ENCODE measurements around the gene ZNRF4.
"Not testable (repeated sequence)": the region's sequence is repeated elsewhere in the genome, so short reads cannot be mapped to it uniquely, and the experiment has no call there.

The ZNRF4 gene

GRCh38 chr19:5434351-5434917 is 20.8 kb upstream of the ZNRF4 start:
- no peak for DNase-seq (ENCODE audit: low read depth)
- no peak overlapping the region for H3K4me3 ChIP-seq (ENCODE audit: low read depth, low read length)
- no peak for TF ChIP-seq CTCF (IDR thresholded peaks at IDR 0.05; ENCODE audit: insufficient read depth, low read depth, low read length, missing control alignments)

GRCh38 chr19:5434970-5435641 is 20.1 kb upstream of the ZNRF4 start:
- no peak for TF ChIP-seq CTCF (IDR thresholded peaks at IDR 0.05; ENCODE audit: insufficient read depth, low read depth, low read length, missing control alignments)
- no peak overlapping the region for H3K4me3 ChIP-seq (ENCODE audit: low read depth, low read length)
- no peak for DNase-seq (ENCODE audit: low read depth)

DNA sequence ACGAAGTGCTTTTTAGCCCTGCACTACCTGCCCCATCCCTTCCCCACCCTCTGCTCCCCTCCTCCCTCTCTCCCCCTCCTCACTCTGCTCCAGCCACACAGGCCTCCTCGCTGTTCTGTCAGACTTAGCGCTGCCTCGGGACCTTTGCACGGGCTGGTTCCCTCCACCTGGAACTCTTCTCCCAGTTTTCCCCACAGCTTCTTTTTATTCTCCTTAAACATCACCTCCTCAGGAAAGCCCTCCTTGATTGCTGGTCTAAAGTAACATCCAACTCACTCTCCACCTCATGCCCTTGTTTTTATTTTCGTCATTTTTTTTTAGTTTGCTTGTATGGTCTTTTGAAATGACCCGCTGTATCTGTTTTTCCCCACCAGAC is 19.6 kb upstream of the ZNRF4 start:
- TF ChIP-seq CTCF (IDR thresholded peaks at IDR 0.05; ENCODE audit: insufficient read depth, low read depth, low read length, missing control alignments) = no peak
- DNase-seq (ENCODE audit: low read depth) = no peak
- no peak overlapping the region for H3K4me3 ChIP-seq (ENCODE audit: low read depth, low read length)

- no peak for TF ChIP-seq CTCF (IDR thresholded peaks at IDR 0.05; ENCODE audit: insufficient read depth, low read depth, low read length, missing control alignments)
- no peak overlapping the region for H3K4me3 ChIP-seq (ENCODE audit: low read depth, low read length)
Measured at GRCh38 chr19:5436106-5436947, 18.9 kb upstream of the ZNRF4 start.

DNA sequence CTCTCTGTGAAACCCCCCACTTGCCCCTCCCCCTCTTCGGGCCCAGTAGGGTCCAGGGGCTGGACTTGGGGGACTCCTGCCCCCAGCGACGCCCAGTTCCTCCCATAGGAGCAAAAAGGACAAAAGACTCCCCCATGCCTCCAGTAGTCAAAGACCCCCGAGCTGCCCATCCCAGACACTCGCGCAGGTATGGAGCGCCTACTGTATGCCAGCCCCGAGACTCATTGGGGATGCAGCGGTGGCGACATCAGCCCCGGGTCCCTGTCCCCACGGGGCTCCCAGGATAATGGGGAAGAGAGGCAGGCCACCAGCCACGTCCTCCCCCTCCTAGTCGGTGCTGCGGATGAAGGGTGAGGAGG is 18.3 kb upstream of the ZNRF4 start:
- H3K4me3 ChIP-seq (ENCODE audit: low read depth, low read length) = no peak overlapping the region
- DNase-seq (ENCODE audit: low read depth) = no peak
- no peak for TF ChIP-seq CTCF (IDR thresholded peaks at IDR 0.05; ENCODE audit: insufficient read depth, low read depth, low read length, missing control alignments)

More at GRCh38 chr19:5436106-5436947, 18.9 kb upstream of the ZNRF4 start:
- DNase-seq (ENCODE audit: low read depth) = no peak

GRCh38 chr19:5438756-5439155 is 16.5 kb upstream of the ZNRF4 start:
- H3K4me3 ChIP-seq (ENCODE audit: low read depth, low read length); DNase-seq (ENCODE audit: low read depth): not testable (repeated sequence)

DNA sequence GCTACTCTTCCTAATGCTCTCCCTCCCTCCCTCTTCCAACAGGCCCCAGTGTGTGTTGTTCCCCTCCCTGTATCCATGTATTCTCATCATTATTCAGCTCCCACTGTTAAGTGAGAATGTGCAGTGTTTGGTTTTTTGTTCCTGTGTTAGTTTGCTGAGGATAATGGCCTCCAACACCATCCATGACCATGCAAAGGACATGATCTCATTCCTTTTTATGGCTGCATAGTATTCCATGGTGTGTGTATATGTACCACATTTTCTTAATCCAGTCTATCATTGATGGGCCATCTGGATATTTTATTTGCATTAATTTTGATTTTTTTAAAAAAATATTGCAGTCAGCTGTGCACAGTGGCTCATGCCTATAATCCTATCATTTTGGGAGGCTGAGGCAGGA is 15.8 kb upstream of the ZNRF4 start:
- no peak for DNase-seq (ENCODE audit: low read depth)
- no peak overlapping the region for H3K4me3 ChIP-seq (ENCODE audit: low read depth, low read length)
- TF ChIP-seq CTCF (IDR thresholded peaks at IDR 0.05; ENCODE audit: insufficient read depth, low read depth, low read length, missing control alignments) = no peak
